Eye (tissue), 1 donor: ENCODE results near the gene FBN1.

Experiments used
- DNase-seq: peaks from one replicate; pipeline ENCODE4 v3.0.0-alpha.2; 2015

FBN1 gene

GRCh38 chr15:48645558-48646330, at the start of gene FBN1:
Gene FBN1, minus strand, starts transcription at chr15:48645709. Its CDS starts 940 bp downstream, at chr15:48644769.
- peak; percentile 96 for DNase-seq

- no peak for DNase-seq
Observed at GRCh38 chr15:48693484-48693883, 48.0 kb upstream of the FBN1 start.

- no peak for DNase-seq
Observed at GRCh38 chr15:48688493-48688892, 43.0 kb upstream of the FBN1 start.

- no peak for DNase-seq
Observed at GRCh38 chr15:48683991-48684765, 38.7 kb upstream of the FBN1 start.

- DNase-seq = no peak
Observed at GRCh38 chr15:48682942-48683651, 37.6 kb upstream of the FBN1 start.

- no peak for DNase-seq
Observed at GRCh38 chr15:48681353-48681752, 35.8 kb upstream of the FBN1 start.

- no peak for DNase-seq
Observed at GRCh38 chr15:48680841-48681240, 35.3 kb upstream of the FBN1 start.

GRCh38 chr15:48679952-48680351, 34.4 kb upstream of the FBN1 start:
- DNase-seq = no peak

- no peak for DNase-seq
Observed at GRCh38 chr15:48678851-48679250, 33.3 kb upstream of the FBN1 start.

- no peak for DNase-seq
Observed at GRCh38 chr15:48677821-48678220, 32.3 kb upstream of the FBN1 start.

- DNase-seq = no peak
Observed at GRCh38 chr15:48675436-48675835, 29.9 kb upstream of the FBN1 start.

GRCh38 chr15:48674876-48675275, 29.4 kb upstream of the FBN1 start:
- no peak for DNase-seq

GRCh38 chr15:48672206-48672605, 26.7 kb upstream of the FBN1 start:
- DNase-seq = no peak

GRCh38 chr15:48671103-48672022, 25.9 kb upstream of the FBN1 start:
- no peak for DNase-seq

GRCh38 chr15:48667701-48668100, 22.2 kb upstream of the FBN1 start:
- DNase-seq = no peak

- no peak for DNase-seq
Observed at GRCh38 chr15:48664436-48664835, 18.9 kb upstream of the FBN1 start.

- peak; percentile 64 for DNase-seq
Observed at GRCh38 chr15:48657950-48658591, 12.6 kb upstream of the FBN1 start.

- DNase-seq = no peak
Observed at GRCh38 chr15:48654801-48655200, 9.3 kb upstream of the FBN1 start.

- no peak for DNase-seq
Observed at GRCh38 chr15:48653913-48654670, 8.6 kb upstream of the FBN1 start.

- no peak for DNase-seq
Observed at GRCh38 chr15:48653216-48653615, 7.7 kb upstream of the FBN1 start.

GRCh38 chr15:48652510-48653076, 7.1 kb upstream of the FBN1 start:
- no peak for DNase-seq
